Aorta (tissue), 5 donors: ENCODE measurements around the gene MAP4K3. TPM values are rescaled to one million over a fixed set of nuclear protein-coding genes. Genes with fewer than 3 reads are reported as not detected.
A peak's percentile ranks its signal among the peaks of the same experiment; 100 is the strongest.

Source experiments
- ATAC-seq: fragments of 200-7000 bp; cut with Tn5 transposase; one replicate; pipeline ENCODE4 v1.9.1; 2022; ENCODE audit warnings: moderate library complexity; ENCODE audit not compliant: low FRiP score
- DNase-seq, 2 donors: peaks; one replicate each; pipeline ENCODE4 v3.0.0-alpha.2; 2020
- H3K27ac ChIP-seq, 2 donors: one replicate each; pipeline ENCODE4 v1.5.1; 2013; ENCODE audit warnings: low read length in 2 of 2, mild to moderate bottlenecking in 2 of 2, moderate library complexity in 2 of 2, control low read depth in 1 of 2, inconsistent platforms in 1 of 2, low read depth in 1 of 2
- H3K27me3 ChIP-seq, 2 donors: one replicate each; pipeline ENCODE4 v1.6.1; 2013; ENCODE audit warnings: control low read depth in 1 of 2, low read length in 1 of 2, mild to moderate bottlenecking in 1 of 2, moderate library complexity in 1 of 2; ENCODE audit not compliant: insufficient read depth in 2 of 2, control insufficient read depth in 1 of 2
- H3K36me3 ChIP-seq, 2 donors: one replicate each; pipeline ENCODE4 v1.6.1; 2013; ENCODE audit warnings: control low read depth in 1 of 2, low read length in 1 of 2, mild to moderate bottlenecking in 1 of 2; ENCODE audit not compliant: insufficient read depth in 2 of 2, control insufficient read depth in 1 of 2
- H3K4me1 ChIP-seq, 2 donors: one replicate each; pipeline ENCODE4 v1.6.1; 2013; ENCODE audit warnings: low read length in 2 of 2, control low read depth in 1 of 2, mild to moderate bottlenecking in 1 of 2, moderate library complexity in 1 of 2; ENCODE audit not compliant: insufficient read depth in 2 of 2, control insufficient read depth in 1 of 2
- H3K4me3 ChIP-seq, 2 donors: one replicate each; pipeline ENCODE4 v1.5.1; 2013; ENCODE audit warnings: low read length in 2 of 2, control low read depth in 1 of 2, mild to moderate bottlenecking in 1 of 2
- H3K9me3 ChIP-seq: one replicate; pipeline ENCODE4 v1.6.1; 2013; ENCODE audit warnings: mild to moderate bottlenecking, low read length; ENCODE audit not compliant: control insufficient read depth
- WGBS, 2 donors: extraction: QIAGEN DNeasy Blood & Tissue Kit; methylation state at CpG; one replicate each; pipeline ENCODE4 v1.1.7; 2013; 5-methylcytosine and 5-hydroxymethylcytosine counted together
- intact Hi-C, 2 donors: fragments of 100-400 bp; cut with DNase I; formaldehyde crosslinking; loops; one replicate each; pipeline versions ENCODE4 v1.14.2 to v1.15.0; 2022
- polyA plus RNA-seq, 2 donors: library from polyadenylated mRNA; stranded (reverse); fragments of 200-250 nt; gene quantifications; one replicate each; pipeline ENCODE4 v1.2.3, GENCODE V29; 2013
- total RNA-seq, 2 donors: library from RNA; stranded (reverse); fragmentation: NEBNext Ultra II Directional; extraction: Animal tissue kit (Norgen Biotek cat#: 25700); gene quantifications; one replicate each; pipeline ENCODE4 v1.2.1, GENCODE V29; 2021
- donor health status: healthy with polysubstance abuse.
- donor health status: Bipolar disorder and iron deficiency.
- donor health status: DM: no; HTN: no; CAD: no.
- donor health status: DM: no; HTN: no; CAD: no.
- donor health status: DM: yes; HTN: yes; CAD: no.

Gene MAP4K3
- total and polyA plus RNA-seq, 4 donors: 13.9 to 50.8 (median 32.9) TPM

GRCh38 chr2:39266139-39266805 is 170.8 kb downstream of the MAP4K3 start:
- H3K36me3 ChIP-seq: no peaks in the 10 kb centered on the region
- 65% methylated on average over 3 of the region's 3 CpGs for WGBS, 2 donors
- intact Hi-C loops: no loop called here

GRCh38 chr2:39265315-39265714 is 171.8 kb downstream of the MAP4K3 start:
- DNase-seq: no peak
- Histone ChIP-seq H3K4me3 (no peak overlapping the region), H3K36me3 (no peaks in the 10 kb centered on the region), H3K4me1 (peaks cover 0 to 5% of the 10 kb centered on the region in 2 donors), H3K27me3 (no peaks in the 10 kb centered on the region), H3K27ac (no peak overlapping the region), H3K9me3 (no peaks in the 10 kb centered on the region)
- intact Hi-C loops: no loop called here
- 88% methylated on average over 2 of the region's 2 CpGs for WGBS, 2 donors
- no peak for ATAC-seq

More at GRCh38 chr2:39266139-39266805, 170.8 kb downstream of the MAP4K3 start:
- Histone ChIP-seq H3K9me3 (no peaks in the 10 kb centered on the region), H3K4me3 (no peak overlapping the region), H3K4me1 (peaks cover 0 to 5% of the 10 kb centered on the region in 2 donors), H3K27ac (peak overlapping the region in 1 of 2 donors; percentile 17), H3K27me3 (no peaks in the 10 kb centered on the region)
- DNase-seq (no peak), ATAC-seq (no peak)

GRCh38 chr2:39264733-39265132 is 172.4 kb downstream of the MAP4K3 start:
- 79 to 91% methylated on average over 1 of the region's 1 CpG for WGBS, 2 donors
- intact Hi-C loops: no loop called here
- ATAC-seq (no peak), DNase-seq (no peak)
- H3K9me3 ChIP-seq: no peaks in the 10 kb centered on the region
- no peaks in the 10 kb centered on the region for H3K27me3 ChIP-seq
- no peak overlapping the region for H3K27ac ChIP-seq
- peaks cover 0 to 2% of the 10 kb centered on the region in 2 donors for H3K36me3 ChIP-seq
- H3K4me3 ChIP-seq: no peak overlapping the region
- H3K4me1 ChIP-seq: peaks cover 0 to 5% of the 10 kb centered on the region in 2 donors

DNA sequence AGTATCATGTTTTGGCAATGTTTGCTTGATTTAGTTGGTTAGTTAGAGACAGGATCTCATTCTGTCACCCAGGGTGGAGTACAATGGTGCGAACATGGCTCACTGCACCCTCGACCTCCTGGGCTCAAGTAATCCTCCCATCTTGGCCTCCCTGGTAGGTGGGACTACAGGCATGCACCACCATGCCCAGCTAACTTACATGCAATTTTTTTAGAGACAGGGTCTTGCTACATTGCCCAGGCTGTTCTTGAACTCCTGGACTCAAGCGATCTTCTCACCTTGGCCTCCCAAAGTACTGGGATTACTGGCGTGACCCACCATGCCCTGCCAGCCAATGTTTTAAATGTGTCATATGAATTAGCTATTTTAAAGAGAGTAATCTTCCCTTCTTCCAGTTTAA is 177.0 kb downstream of the MAP4K3 start:
- Histone ChIP-seq H3K9me3 (no peaks in the 10 kb centered on the region), H3K4me3 (no peak overlapping the region), H3K27me3 (no peaks in the 10 kb centered on the region), H3K36me3 (peaks cover 0 to 4% of the 10 kb centered on the region in 2 donors), H3K27ac (no peak overlapping the region), H3K4me1 (no peaks in the 10 kb centered on the region)
- whole genome bisulfite sequencing, 2 donors: 96 to 98% methylated on average over 4 of the region's 4 CpGs
- intact Hi-C loops: no loop called here
- no peak for DNase-seq
- no peak for ATAC-seq

GRCh38 chr2:39256040-39256439 is 181.0 kb downstream of the MAP4K3 start:
- intact Hi-C loops: no loop called here
- Histone ChIP-seq H3K27me3 (no peaks in the 10 kb centered on the region), H3K27ac (no peak overlapping the region), H3K4me3 (no peak overlapping the region), H3K36me3 (peaks cover 0 to 4% of the 10 kb centered on the region in 2 donors), H3K9me3 (no peaks in the 10 kb centered on the region), H3K4me1 (no peaks in the 10 kb centered on the region)
- no peak for ATAC-seq
- no peak for DNase-seq

- peaks cover 2 to 5% of the 10 kb centered on the region in 2 donors for H3K36me3 ChIP-seq
- ATAC-seq: no peak
- no peak overlapping the region for H3K27ac ChIP-seq
These were observed 184.1 kb downstream of the MAP4K3 start for GRCh38 chr2:39252888-39253518.

DNA sequence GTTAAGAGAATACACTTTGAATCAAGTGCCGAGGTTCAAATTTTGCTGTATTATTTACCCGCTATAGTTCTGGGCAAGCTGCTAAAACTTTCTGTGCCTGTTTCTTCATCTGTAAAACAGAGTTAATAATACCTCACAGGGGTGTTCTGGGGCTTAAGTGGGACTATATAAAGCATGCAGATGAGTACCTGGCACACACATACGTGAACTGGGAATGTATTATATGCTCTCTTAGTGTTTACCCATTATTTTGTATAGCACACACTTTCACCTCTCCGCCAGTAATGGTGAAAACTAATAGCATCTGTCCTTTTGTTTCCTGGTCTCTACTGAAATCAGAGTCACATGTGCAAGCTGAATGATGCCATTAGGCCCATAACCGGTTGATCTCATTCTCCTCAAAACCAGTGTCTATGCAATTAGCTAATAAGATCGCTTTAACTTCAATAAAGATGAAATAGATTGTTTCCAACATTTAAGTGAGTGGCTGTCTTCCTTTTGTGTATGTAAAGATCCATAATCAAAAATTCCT is 189.5 kb downstream of the MAP4K3 start:
- no peak for ATAC-seq
- peaks cover 0 to 5% of the 10 kb centered on the region in 2 donors for H3K36me3 ChIP-seq
- no peaks in the 10 kb centered on the region for H3K4me1 ChIP-seq
- WGBS, 2 donors: 71 to 85% methylated on average over 6 of the region's 6 CpGs
- no peak overlapping the region for H3K27ac ChIP-seq
- DNase-seq: no peak
- intact Hi-C loops: no loop called here
- no peaks in the 10 kb centered on the region for H3K27me3 ChIP-seq
- no peak overlapping the region for H3K4me3 ChIP-seq
- no peaks in the 10 kb centered on the region for H3K9me3 ChIP-seq

More at GRCh38 chr2:39252888-39253518, 184.1 kb downstream of the MAP4K3 start:
- Histone ChIP-seq H3K27me3 (no peaks in the 10 kb centered on the region), H3K4me3 (no peak overlapping the region), H3K9me3 (no peaks in the 10 kb centered on the region), H3K4me1 (no peaks in the 10 kb centered on the region)
- intact Hi-C loops: no loop called here
- 85% methylated on average over 18 of the region's 18 CpGs for WGBS, 2 donors
- DNase-seq: no peak

GRCh38 chr2:39246382-39246980 is 190.6 kb downstream of the MAP4K3 start:
- ATAC-seq: no peak
- H3K4me3 ChIP-seq: no peak overlapping the region
- no peak overlapping the region for H3K27ac ChIP-seq
- DNase-seq: no peak
- 89 to 93% methylated on average over 1 of the region's 1 CpG for WGBS, 2 donors
- no peaks in the 10 kb centered on the region for H3K27me3 ChIP-seq
- no peaks in the 10 kb centered on the region for H3K4me1 ChIP-seq
- H3K36me3 ChIP-seq: peaks cover 0 to 5% of the 10 kb centered on the region in 2 donors
- H3K9me3 ChIP-seq: no peaks in the 10 kb centered on the region
- intact Hi-C loops: no loop called here
